GM13977 (cell line): Measurements from ENCODE around the gene NAP1L4.

Experiments used
- DNase-seq: peaks from one replicate; pipeline ENCODE4 v3.0.0; 2012; ENCODE audit warnings: low spot score
- CTCF ChIP-seq: IDR thresholded peaks from 2 replicates; pipeline ENCODE4 v1.5.1; 2012; ENCODE audit warnings: mild to moderate bottlenecking, control low read depth; ENCODE audit not compliant: insufficient read depth; ENCODE audit errors: extremely low read depth, missing control alignments
- in situ Hi-C: fragments of 300-500 bp; cut with MboI; formaldehyde crosslinking; loops from one replicate; pipeline ENCODE4 v1.12.0; 2022; ENCODE audit warnings: low sequenced_read_pairs, low pct_unique_long_range_greater_than_20kb, mixed read lengths, inconsistent platforms; ENCODE audit not compliant: unreplicated experiment

Gene NAP1L4

DNA sequence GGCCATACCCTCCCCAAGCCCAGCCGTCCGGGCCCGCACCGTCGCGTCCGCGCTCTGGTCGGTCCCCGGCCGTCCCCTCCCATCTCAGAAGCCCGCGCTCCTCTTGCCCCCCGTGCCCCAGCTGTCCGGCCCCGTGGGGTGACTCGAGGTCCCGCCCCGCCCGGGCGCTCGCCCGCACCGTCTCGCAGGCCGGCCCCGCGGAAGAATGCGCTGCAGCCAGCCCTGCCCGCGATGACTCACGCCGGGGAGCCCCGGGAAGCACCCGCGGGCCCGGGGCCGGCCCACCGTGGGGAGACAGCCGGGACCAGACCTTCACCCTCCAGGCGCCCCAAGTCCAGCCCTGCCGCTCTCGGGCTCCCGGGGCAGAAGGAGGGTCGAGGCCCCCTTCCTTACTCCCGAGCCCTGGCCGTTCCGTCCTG is 62.6 kb downstream of the NAP1L4 start:
- no peak for TF ChIP-seq CTCF
- DNase-seq = peak; percentile 80
- in situ Hi-C loops = no loop called here

DNA sequence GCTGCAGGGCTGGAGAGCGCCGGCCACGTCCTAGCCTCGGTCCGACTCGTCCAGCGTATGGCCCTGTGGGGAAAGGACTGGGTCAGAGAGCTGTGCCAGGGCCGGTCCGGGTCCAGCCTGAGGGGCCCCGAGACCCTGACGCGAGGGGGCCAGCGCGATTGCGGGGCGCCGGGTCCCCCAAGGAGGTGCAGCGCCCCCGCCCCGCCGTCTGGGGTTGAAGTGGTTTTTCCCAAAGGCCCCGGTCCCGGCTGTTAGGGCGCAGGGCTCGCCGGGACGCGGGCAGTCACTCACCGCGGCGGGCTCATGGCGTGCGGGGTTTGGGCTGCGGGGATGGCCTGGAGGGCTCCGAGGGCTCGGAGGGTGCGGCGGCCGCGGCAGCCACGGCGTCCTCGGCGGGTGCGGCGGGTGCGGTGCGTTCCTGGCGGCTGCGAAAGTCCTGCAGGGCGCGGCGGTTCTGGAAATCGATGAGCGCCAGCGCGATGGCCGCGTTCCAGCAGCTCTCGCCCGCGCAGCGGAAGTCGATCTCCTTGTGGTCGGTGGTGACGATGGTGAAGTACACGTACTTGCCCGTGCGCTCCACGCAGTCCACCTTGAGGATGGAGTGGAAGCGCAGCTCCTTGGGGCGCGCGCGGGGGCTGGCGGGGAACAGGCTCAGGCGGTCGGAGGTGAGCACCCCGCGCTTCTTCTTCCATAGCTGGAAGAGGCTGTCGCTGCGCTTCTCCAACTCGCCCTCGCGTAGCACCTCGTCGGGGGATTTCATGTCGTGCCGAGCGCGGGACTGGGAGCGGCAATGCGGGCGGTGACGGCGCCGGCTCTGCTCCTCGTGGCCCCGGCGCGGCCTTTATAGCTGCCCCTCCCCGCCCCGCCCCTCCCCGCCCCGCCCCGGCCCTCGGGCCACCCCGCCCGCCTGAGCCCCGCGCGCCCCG is 63.3 kb downstream of the NAP1L4 start, which contains the start of gene PHLDA2:
Gene PHLDA2 (minus strand): TSS at position 816 of the 926 bp plus-strand sequence. CDS start 56 bp downstream, at position 760.
- peak; percentile 75 for DNase-seq
- in situ Hi-C loops = no loop called here
- no peak for TF ChIP-seq CTCF

DNA sequence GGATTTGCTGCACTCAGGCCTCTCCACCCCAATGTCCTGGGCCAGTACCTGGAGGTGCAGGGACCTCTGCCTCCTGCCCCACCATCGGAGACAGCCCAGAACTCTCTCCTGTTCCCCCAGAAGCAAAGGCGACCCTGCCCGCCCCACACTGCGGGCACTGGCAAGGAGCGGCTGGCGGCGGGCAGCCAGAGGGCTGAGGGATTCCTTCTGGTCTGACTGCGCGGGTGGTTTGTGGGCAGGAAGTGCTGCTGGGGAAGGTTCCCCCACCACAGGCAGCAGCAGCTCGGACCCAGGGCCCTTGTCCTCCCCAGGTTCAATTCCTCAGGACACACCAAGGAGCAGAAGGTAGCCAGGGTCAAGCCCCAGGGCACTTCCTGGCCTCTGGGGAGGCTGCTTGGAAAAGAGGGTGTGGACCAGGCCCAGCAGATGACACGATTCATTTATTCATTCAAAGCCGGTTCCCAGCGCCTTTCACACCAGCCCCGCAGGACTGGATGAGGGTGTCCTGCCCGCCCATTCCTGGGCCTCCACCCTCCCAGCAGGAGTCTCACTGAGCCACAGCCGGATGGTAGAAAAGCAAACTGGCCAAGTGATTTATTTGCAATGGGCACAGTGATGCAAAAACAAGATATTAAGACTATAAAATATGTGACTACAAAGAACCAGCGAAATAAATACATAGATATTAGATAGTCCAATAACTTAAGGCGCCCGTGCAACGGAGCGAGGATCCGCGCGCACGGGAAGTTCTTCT is 64.1 kb downstream of the NAP1L4 start:
- no peak for TF ChIP-seq CTCF
- no peak for DNase-seq
- in situ Hi-C loops = no loop called here

GRCh38 chr11:2927121-2927800 is 64.9 kb downstream of the NAP1L4 start:
- no peak for DNase-seq
- in situ Hi-C loops = no loop called here
- no peak for TF ChIP-seq CTCF

GRCh38 chr11:2926611-2927051 is 65.5 kb downstream of the NAP1L4 start:
- TF ChIP-seq CTCF = no peak
- in situ Hi-C loops = no loop called here
- no peak for DNase-seq

DNA sequence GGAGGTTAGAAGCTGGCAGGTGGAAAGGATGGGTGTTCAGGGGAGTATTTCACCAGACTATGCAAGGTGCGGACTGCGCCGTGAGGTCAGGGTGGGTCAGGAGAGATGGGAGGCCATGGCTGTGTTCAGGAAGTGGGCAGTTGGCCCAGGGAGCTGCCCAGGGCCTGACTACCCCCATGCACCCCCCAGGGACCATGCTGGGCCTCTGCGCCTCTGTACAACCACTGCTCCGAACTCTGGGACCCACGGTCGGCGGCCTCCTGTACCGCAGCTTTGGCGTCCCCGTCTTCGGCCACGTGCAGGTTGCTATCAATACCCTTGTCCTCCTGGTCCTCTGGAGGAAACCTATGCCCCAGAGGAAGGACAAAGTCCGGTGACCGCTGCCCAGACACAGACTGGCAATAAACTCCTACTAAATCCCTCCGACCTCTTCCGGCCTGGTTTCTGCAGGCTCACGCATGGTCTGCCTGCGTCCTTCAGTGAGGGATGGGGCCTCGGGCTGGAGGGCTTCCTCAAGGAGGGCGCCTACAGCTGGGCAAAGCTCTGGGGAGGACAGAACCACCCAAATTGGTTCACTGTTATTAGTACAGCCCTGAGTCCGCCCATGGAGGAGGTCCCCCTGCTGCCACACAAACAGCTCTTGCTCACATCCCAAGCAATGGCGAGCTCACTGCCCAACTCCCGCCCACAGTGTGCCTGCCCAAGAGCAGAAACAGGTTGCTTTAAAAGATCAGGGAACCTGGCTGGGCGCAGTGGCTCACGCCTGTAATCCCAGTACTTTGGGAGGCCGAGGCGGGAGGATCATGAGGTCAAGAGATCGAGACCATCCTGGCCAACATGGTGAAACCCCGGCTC is 67.1 kb downstream of the NAP1L4 start:
- in situ Hi-C loops = no loop called here
- no peak for TF ChIP-seq CTCF

More for the DNA sequence above, 67.1 kb downstream of the NAP1L4 start:
- no peak for DNase-seq
